Trophoblast cell (in vitro differentiated cells and primary cell): Measurements from ENCODE around the gene GP5.

Source experiments
- DNase-seq, 2 donors: peaks; one replicate each; pipeline ENCODE4 v3.0.0-alpha.2; 2016
- H2AFZ ChIP-seq: 2 replicates; pipeline ENCODE4 v1.6.1; 2013; ENCODE audit warnings: low read length, moderate library complexity, mild to moderate bottlenecking; ENCODE audit not compliant: insufficient read depth, poor library complexity
- H2AK5ac ChIP-seq: 2 replicates; pipeline ENCODE4 v1.6.1; 2013; ENCODE audit warnings: mild to moderate bottlenecking, low read length
- H2BK120ac ChIP-seq: 2 replicates; pipeline ENCODE4 v1.6.1; 2013; ENCODE audit warnings: low read length, mild to moderate bottlenecking, moderate library complexity; ENCODE audit not compliant: insufficient read depth, poor library complexity
- H2BK12ac ChIP-seq: 2 replicates; pipeline ENCODE4 v1.6.1; 2013; ENCODE audit warnings: mild to moderate bottlenecking, low read length, moderate library complexity
- H2BK5ac ChIP-seq: 2 replicates; pipeline ENCODE4 v1.6.1; 2013; ENCODE audit warnings: low read length, low read depth, moderate library complexity, mild to moderate bottlenecking; ENCODE audit not compliant: poor library complexity
- H3K14ac ChIP-seq: 2 replicates; pipeline ENCODE4 v1.6.1; 2013; ENCODE audit warnings: mild to moderate bottlenecking, low read length
- H3K18ac ChIP-seq: 2 replicates; pipeline ENCODE4 v1.6.1; 2013; ENCODE audit warnings: mild to moderate bottlenecking, low read length
- H3K23ac ChIP-seq: 2 replicates; pipeline ENCODE4 v1.6.1; 2013; ENCODE audit warnings: low read length
- H3K27ac ChIP-seq: 2 replicates; pipeline ENCODE4 v1.5.1; 2013; ENCODE audit warnings: low read depth, mild to moderate bottlenecking, inconsistent platforms, low read length, moderate library complexity
- H3K27me3 ChIP-seq: 2 replicates; pipeline ENCODE4 v1.6.1; 2013; ENCODE audit warnings: inconsistent platforms, mild to moderate bottlenecking, low read length, moderate library complexity; ENCODE audit not compliant: insufficient read depth
- H3K36me3 ChIP-seq, 2 experiments: 1 replicate in 1 of 2; 2 replicates in 1 of 2; pipeline ENCODE4 v1.6.1; 2013; ENCODE audit warnings: low read length in 2 of 2, mild to moderate bottlenecking in 2 of 2, moderate library complexity in 1 of 2; ENCODE audit not compliant: insufficient read depth in 2 of 2, control insufficient read depth in 1 of 2
- H3K4ac ChIP-seq: 2 replicates; pipeline ENCODE4 v1.6.1; 2013; ENCODE audit warnings: low read depth, mild to moderate bottlenecking, low read length, moderate library complexity
- H3K4me1 ChIP-seq, 2 experiments: 1 replicate in 1 of 2; 2 replicates in 1 of 2; pipeline ENCODE4 v1.6.1; 2013; ENCODE audit warnings: low read length in 2 of 2, mild to moderate bottlenecking in 2 of 2, moderate library complexity in 1 of 2; ENCODE audit not compliant: insufficient read depth in 2 of 2, control insufficient read depth in 1 of 2
- H3K4me2 ChIP-seq: 2 replicates; pipeline ENCODE4 v1.6.1; 2013; ENCODE audit warnings: inconsistent platforms, mild to moderate bottlenecking, low read length, moderate library complexity
- H3K4me3 ChIP-seq: 2 replicates; pipeline ENCODE4 v1.5.1; 2013; ENCODE audit warnings: mild to moderate bottlenecking, low read depth, low read length, inconsistent platforms
- H3K79me1 ChIP-seq: one replicate; pipeline ENCODE4 v1.6.1; 2013; ENCODE audit warnings: low read length
- H3K79me2 ChIP-seq: 2 replicates; pipeline ENCODE4 v1.6.1; 2013; ENCODE audit warnings: low read length, mild to moderate bottlenecking; ENCODE audit not compliant: control insufficient read depth, insufficient read depth, poor library complexity
- H3K9ac ChIP-seq: 2 replicates; pipeline ENCODE4 v1.6.1; 2013; ENCODE audit warnings: mild to moderate bottlenecking, low read length
- H3K9me3 ChIP-seq: 2 replicates; pipeline ENCODE4 v1.6.1; 2013; ENCODE audit warnings: low read depth, mild to moderate bottlenecking, control low read depth, inconsistent platforms, low read length; ENCODE audit not compliant: insufficient read depth
- H4K12ac ChIP-seq: 2 replicates; pipeline ENCODE4 v1.6.1; 2013; ENCODE audit warnings: low read depth, mild to moderate bottlenecking, low read length, moderate library complexity
- H4K8ac ChIP-seq: 2 replicates; pipeline ENCODE4 v1.6.1; 2013; ENCODE audit warnings: low read depth, mild to moderate bottlenecking, low read length, moderate library complexity
- H4K91ac ChIP-seq: one replicate; pipeline ENCODE4 v1.6.1; 2013; ENCODE audit warnings: low read depth, mild to moderate bottlenecking, low read length, moderate library complexity
- WGBS: extraction: QIAGEN DNeasy Blood & Tissue Kit; methylation state at CpG from one replicate; pipeline ENCODE4 v1.1.7; 2013; ENCODE audit warnings: missing lambda C conversion rate; ENCODE audit not compliant: insufficient read length, insufficient coverage; ENCODE audit errors: extremely low coverage; 5-methylcytosine and 5-hydroxymethylcytosine counted together

The GP5 gene

GRCh38 chr3:194383276-194383940, 15.7 kb downstream of the GP5 start:
- Histone ChIP-seq H3K4me3 (no peak overlapping the region), H2AFZ (no peak overlapping the region), H4K12ac (no peak overlapping the region), H3K9me3 (no peaks in the 10 kb centered on the region), H2AK5ac (no peak overlapping the region), H3K18ac (no peak overlapping the region), H4K8ac (no peak overlapping the region), H3K79me2 (no peaks in the 10 kb centered on the region), H2BK120ac (no peak overlapping the region), H3K14ac (no peak overlapping the region), H3K4me2 (no peak overlapping the region), H3K36me3 (no peaks in the 10 kb centered on the region), H3K23ac (no peak overlapping the region), H2BK5ac (no peak overlapping the region), H3K9ac (no peak overlapping the region), H2BK12ac (no peak overlapping the region), H3K27ac (no peak overlapping the region), H3K4ac (no peak overlapping the region), H4K91ac (no peak overlapping the region), H3K79me1 (no peaks in the 10 kb centered on the region), H3K4me1 (peaks cover 0 to 2% of the 10 kb centered on the region in 2 experiments), H3K27me3 (no peaks in the 10 kb centered on the region)
- WGBS: no CpG with 5 or more reads among the region's 14 CpGs
- no peak for DNase-seq

GRCh38 chr3:194382892-194383223, 16.2 kb downstream of the GP5 start:
- Histone ChIP-seq H3K18ac (no peak overlapping the region), H3K36me3 (no peaks in the 10 kb centered on the region), H2BK12ac (no peak overlapping the region), H2BK120ac (no peak overlapping the region), H3K4me2 (no peak overlapping the region), H3K27me3 (no peaks in the 10 kb centered on the region), H3K79me2 (no peaks in the 10 kb centered on the region), H3K4ac (no peak overlapping the region), H3K9ac (no peak overlapping the region), H3K4me1 (peaks cover 0 to 2% of the 10 kb centered on the region in 2 experiments), H3K4me3 (no peak overlapping the region), H4K8ac (no peak overlapping the region), H3K79me1 (no peaks in the 10 kb centered on the region), H3K9me3 (no peaks in the 10 kb centered on the region), H3K14ac (no peak overlapping the region), H2AK5ac (no peak overlapping the region), H3K27ac (no peak overlapping the region), H3K23ac (no peak overlapping the region), H4K91ac (no peak overlapping the region), H2BK5ac (no peak overlapping the region), H2AFZ (no peak overlapping the region), H4K12ac (no peak overlapping the region)
- DNase-seq: no peak
- WGBS: no CpG with 5 or more reads among the region's 9 CpGs

DNA sequence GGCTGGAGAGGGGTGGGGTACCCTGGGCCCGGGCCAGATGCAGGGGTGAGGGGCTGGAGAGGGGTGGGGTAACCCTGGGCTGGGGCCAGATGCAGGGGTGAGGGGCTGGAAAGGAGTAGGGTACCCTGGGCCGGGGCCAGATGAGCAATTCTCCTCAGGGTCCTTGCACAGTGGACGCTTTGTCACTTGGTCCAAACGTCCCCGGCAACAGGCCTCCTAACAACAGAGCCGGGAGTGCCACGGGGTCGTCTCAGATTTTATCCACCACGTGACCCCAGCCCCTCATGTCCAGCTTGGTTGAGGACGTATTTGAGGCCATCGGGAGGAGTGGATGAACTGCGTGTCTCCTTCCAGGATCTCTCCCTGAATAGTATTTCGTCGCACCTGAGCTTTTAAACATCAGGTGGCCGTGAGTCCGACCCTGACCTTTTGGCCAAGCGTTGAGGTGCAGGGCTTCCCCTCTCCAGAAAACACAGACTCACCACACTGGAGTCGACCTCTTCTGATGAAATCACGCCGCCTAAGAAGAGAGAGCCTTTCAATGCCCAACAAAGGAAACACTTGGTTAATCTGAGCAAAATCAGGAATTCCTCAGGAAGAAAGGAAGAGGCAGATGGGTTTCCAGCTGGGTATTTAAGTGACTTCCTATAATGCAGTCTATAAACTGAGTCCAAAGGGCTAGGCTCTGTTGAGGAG, 16.7 kb downstream of the GP5 start:
- H3K4ac ChIP-seq: no peak overlapping the region
- no peak overlapping the region for H2AFZ ChIP-seq
- H3K27me3 ChIP-seq: no peaks in the 10 kb centered on the region
- H3K4me2 ChIP-seq: no peak overlapping the region
- no peak overlapping the region for H2BK12ac ChIP-seq
- no CpG with 5 or more reads among the region's 20 CpGs for WGBS
- no peak overlapping the region for H3K18ac ChIP-seq
- H3K9ac ChIP-seq: no peak overlapping the region
- H3K36me3 ChIP-seq: no peaks in the 10 kb centered on the region
- no peak overlapping the region for H2AK5ac ChIP-seq
- H3K79me2 ChIP-seq: no peaks in the 10 kb centered on the region
- no peak overlapping the region for H2BK120ac ChIP-seq
- no peak overlapping the region for H2BK5ac ChIP-seq
- H3K27ac ChIP-seq: no peak overlapping the region
- no peak overlapping the region for H4K8ac ChIP-seq
- H3K4me3 ChIP-seq: no peak overlapping the region
- no peaks in the 10 kb centered on the region for H3K79me1 ChIP-seq
- H3K4me1 ChIP-seq: peaks cover 0 to 2% of the 10 kb centered on the region in 2 experiments
- no peak overlapping the region for H3K14ac ChIP-seq
- no peak for DNase-seq
- H4K12ac ChIP-seq: no peak overlapping the region
- H3K23ac ChIP-seq: no peak overlapping the region
- no peak overlapping the region for H4K91ac ChIP-seq
- no peaks in the 10 kb centered on the region for H3K9me3 ChIP-seq

GRCh38 chr3:194381460-194381875, 17.6 kb downstream of the GP5 start:
- no peak for DNase-seq
- no peaks in the 10 kb centered on the region for H3K9me3 ChIP-seq
- H3K79me2 ChIP-seq: no peaks in the 10 kb centered on the region
- H3K4me3 ChIP-seq: no peak overlapping the region
- H3K4ac ChIP-seq: no peak overlapping the region
- H4K12ac ChIP-seq: no peak overlapping the region
- no CpG with 5 or more reads among the region's 17 CpGs for WGBS
- no peak overlapping the region for H2AFZ ChIP-seq
- no peak overlapping the region for H2BK120ac ChIP-seq
- no peak overlapping the region for H2BK12ac ChIP-seq
- H3K27ac ChIP-seq: no peak overlapping the region
- no peaks in the 10 kb centered on the region for H3K36me3 ChIP-seq
- no peak overlapping the region for H3K23ac ChIP-seq
- peaks cover 0 to 2% of the 10 kb centered on the region in 2 experiments for H3K4me1 ChIP-seq
- H3K79me1 ChIP-seq: no peaks in the 10 kb centered on the region
- H4K91ac ChIP-seq: no peak overlapping the region
- no peak overlapping the region for H3K9ac ChIP-seq
- no peak overlapping the region for H2BK5ac ChIP-seq
- H3K18ac ChIP-seq: no peak overlapping the region
- no peak overlapping the region for H3K4me2 ChIP-seq
- H3K27me3 ChIP-seq: no peaks in the 10 kb centered on the region
- H3K14ac ChIP-seq: no peak overlapping the region
- H2AK5ac ChIP-seq: no peak overlapping the region
- H4K8ac ChIP-seq: no peak overlapping the region
